Left ventricle myocardium inferior (tissue), 1 donor: ENCODE measurements around the gene XPNPEP2. TPM values are rescaled to one million over a fixed set of nuclear protein-coding genes. Genes with fewer than 3 reads are reported as not detected.

Source experiments
- DNase-seq: peaks from one replicate; pipeline ENCODE4 v3.0.0-alpha.2; 2020
- H3K27ac ChIP-seq: fragments of 200-600 bp; replicated peaks from 2 replicates; pipeline ENCODE4 v1.8.0; 2021
- H3K27me3 ChIP-seq: fragments of 200-600 bp; 2 replicates; pipeline ENCODE4 v1.8.0; 2021; ENCODE audit warnings: low read depth
- H3K36me3 ChIP-seq: fragments of 200-600 bp; 2 replicates; pipeline ENCODE4 v1.8.0; 2021
- H3K4me1 ChIP-seq: fragments of 200-600 bp; 2 replicates; pipeline ENCODE4 v1.8.0; 2021
- H3K4me3 ChIP-seq: fragments of 200-600 bp; 2 replicates; pipeline ENCODE4 v1.8.0; 2021; ENCODE audit warnings: mild to moderate bottlenecking, moderate library complexity
- H3K9me3 ChIP-seq: fragments of 200-600 bp; replicated peaks from 2 replicates; pipeline ENCODE4 v1.8.0; 2021
- intact Hi-C: fragments of 100-400 bp; cut with micrococcal nuclease; formaldehyde crosslinking; loops from one replicate; pipeline ENCODE4 v1.11.0; 2022
- total RNA-seq: library from RNA; stranded (reverse); fragmentation: NEBNext Ultra II Directional; extraction: Animal tissue kit (Norgen Biotek cat#: 25700); gene quantifications from one replicate; pipeline ENCODE4 v1.2.1, GENCODE V29; 2021
- TF ChIP-seq, protein P1 (sequence below): fragments of 200-600 bp; IDR thresholded peaks from 2 replicates; pipeline ENCODE4 v1.8.0; 2021; ENCODE audit warnings: antibody characterized with exemption, mild to moderate bottlenecking, borderline replicate concordance
- donor health status: DM: no; HTN: yes; CAD: no; lungs with severe emphysema.

Gene XPNPEP2
- total RNA-seq, 1 donor from 2014 or later = 1.3 TPM

DNA sequence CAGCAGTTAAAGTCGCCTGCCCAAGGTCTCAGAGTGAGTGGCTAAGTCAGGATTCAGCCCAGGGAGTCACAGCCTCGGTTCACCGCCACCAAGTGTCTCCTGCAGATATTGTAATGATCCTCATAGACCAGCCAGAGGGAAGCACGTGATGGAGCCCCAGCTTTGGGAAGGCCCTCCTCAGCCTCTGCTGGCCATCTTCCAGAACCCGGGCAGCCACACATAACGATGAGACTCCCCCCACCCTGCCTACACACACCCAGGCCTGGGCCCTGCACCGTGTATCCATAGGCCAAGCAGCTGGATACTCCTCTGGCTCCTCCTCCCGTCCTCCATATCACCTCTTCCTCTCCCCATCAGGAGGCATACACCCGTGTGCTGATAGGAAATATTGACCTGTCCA, 21.4 kb downstream of the XPNPEP2 start:
- TF ChIP-seq, protein P1, sequence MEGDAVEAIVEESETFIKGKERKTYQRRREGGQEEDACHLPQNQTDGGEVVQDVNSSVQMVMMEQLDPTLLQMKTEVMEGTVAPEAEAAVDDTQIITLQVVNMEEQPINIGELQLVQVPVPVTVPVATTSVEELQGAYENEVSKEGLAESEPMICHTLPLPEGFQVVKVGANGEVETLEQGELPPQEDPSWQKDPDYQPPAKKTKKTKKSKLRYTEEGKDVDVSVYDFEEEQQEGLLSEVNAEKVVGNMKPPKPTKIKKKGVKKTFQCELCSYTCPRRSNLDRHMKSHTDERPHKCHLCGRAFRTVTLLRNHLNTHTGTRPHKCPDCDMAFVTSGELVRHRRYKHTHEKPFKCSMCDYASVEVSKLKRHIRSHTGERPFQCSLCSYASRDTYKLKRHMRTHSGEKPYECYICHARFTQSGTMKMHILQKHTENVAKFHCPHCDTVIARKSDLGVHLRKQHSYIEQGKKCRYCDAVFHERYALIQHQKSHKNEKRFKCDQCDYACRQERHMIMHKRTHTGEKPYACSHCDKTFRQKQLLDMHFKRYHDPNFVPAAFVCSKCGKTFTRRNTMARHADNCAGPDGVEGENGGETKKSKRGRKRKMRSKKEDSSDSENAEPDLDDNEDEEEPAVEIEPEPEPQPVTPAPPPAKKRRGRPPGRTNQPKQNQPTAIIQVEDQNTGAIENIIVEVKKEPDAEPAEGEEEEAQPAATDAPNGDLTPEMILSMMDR = no peak
- Histone ChIP-seq H3K9me3 (no peaks in the 10 kb centered on the region), H3K4me3 (no peak overlapping the region), H3K27ac (no peak overlapping the region), H3K4me1 (peaks cover 12% of the 10 kb centered on the region), H3K36me3 (no peaks in the 10 kb centered on the region), H3K27me3 (no peaks in the 10 kb centered on the region)
- intact Hi-C loops = no loop called here
- DNase-seq = no peak

DNA sequence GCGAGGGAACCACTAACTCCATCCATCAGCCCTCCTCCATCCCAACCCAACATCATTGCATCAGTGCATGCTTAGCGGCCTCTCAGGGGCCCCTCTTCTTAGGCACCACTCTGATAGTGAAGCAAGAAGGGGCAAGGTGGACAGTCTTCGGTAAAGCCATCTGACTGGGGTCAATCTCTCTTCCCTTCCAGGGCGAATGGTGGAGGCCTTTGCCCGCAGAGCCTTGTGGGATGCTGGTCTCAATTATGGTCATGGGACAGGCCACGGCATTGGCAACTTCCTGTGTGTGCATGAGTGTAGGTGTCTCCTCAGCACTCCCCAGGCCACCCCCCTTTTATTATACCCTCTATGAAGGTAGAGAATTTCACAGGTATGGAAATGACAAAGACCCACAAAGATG, 22.2 kb downstream of the XPNPEP2 start:
- intact Hi-C loops = no loop called here
- DNase-seq = no peak
- no peaks in the 10 kb centered on the region for H3K27me3 ChIP-seq
- no peak overlapping the region for H3K4me3 ChIP-seq
- no peak overlapping the region for H3K27ac ChIP-seq
- H3K9me3 ChIP-seq = no peaks in the 10 kb centered on the region
- TF ChIP-seq, protein P1 = no peak
- H3K36me3 ChIP-seq = no peaks in the 10 kb centered on the region
- H3K4me1 ChIP-seq = peaks cover 12% of the 10 kb centered on the region

DNA sequence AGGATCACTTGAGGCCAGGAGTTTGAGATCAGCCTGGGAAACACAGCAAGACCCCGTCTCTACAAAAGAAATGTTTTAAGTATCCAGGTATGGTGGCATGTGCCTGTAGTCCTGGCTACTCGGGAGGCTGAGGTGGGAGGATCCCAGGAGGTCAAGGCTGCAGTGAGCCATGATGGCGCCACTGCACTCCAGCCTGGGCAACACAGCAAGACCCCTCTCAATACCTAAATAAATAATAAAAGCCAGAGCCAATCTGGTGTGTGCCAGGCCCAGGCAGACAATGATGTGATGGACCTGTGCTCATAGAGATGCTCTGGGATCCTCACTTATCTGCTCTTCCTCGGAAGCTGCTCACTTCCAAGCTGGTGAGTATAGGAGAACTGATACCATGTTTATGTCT, 22.8 kb downstream of the XPNPEP2 start:
- TF ChIP-seq, protein P1 = no peak
- DNase-seq = no peak
- no peaks in the 10 kb centered on the region for H3K36me3 ChIP-seq
- no peaks in the 10 kb centered on the region for H3K27me3 ChIP-seq
- no peak overlapping the region for H3K4me3 ChIP-seq
- H3K4me1 ChIP-seq = peaks cover 12% of the 10 kb centered on the region
- no peak overlapping the region for H3K27ac ChIP-seq
- H3K9me3 ChIP-seq = no peaks in the 10 kb centered on the region
- intact Hi-C loops = no loop called here

DNA sequence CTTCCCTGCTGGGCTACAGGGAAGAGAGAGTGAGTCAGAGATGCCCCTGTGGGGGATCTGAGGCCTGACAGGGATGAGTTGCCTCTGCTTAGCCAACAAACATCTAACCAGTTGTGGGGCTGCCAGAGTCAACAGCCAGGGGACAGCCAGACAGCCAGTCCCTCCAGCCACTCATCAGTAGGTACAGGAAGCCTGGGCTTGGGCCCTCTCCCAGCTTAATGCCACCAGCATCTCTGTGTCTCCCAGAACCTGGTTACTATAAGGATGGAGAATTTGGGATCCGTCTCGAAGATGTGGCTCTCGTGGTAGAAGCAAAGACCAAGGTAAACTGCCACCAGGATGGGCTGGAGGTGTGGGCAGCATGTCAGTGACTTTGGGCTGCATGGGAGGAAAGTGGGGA, 23.7 kb downstream of the XPNPEP2 start:
- no peak overlapping the region for H3K27ac ChIP-seq
- H3K27me3 ChIP-seq = no peaks in the 10 kb centered on the region
- H3K4me3 ChIP-seq = no peak overlapping the region
- peaks cover 12% of the 10 kb centered on the region for H3K4me1 ChIP-seq
- TF ChIP-seq, protein P1 = no peak
- H3K9me3 ChIP-seq = no peaks in the 10 kb centered on the region
- no peaks in the 10 kb centered on the region for H3K36me3 ChIP-seq
- no peak for DNase-seq
- intact Hi-C loops = no loop called here

DNA sequence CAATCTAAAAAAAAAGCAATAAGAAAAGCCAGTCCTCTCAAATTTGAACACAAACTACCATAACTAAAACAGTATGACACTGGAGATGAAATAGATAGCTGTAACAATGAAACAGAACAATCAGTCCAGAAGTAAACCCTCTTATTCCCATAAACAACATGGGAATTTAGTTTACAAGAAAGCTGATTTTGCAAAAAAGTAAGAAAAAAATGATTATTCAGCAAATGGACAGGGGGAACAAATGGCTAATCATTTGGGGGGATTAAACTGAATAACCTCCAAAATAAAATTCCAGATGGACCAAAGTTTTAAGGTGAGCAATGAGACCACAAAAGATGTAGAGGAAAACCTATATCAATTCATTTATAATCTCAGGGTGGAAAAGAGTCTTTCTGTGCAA, 24.9 kb downstream of the XPNPEP2 start:
- DNase-seq = no peak
- intact Hi-C loops = no loop called here
- H3K27ac ChIP-seq = no peak overlapping the region
- no peaks in the 10 kb centered on the region for H3K9me3 ChIP-seq
- peaks cover 12% of the 10 kb centered on the region for H3K4me1 ChIP-seq
- TF ChIP-seq, protein P1 = no peak
- H3K36me3 ChIP-seq = no peaks in the 10 kb centered on the region
- no peaks in the 10 kb centered on the region for H3K27me3 ChIP-seq
- no peak overlapping the region for H3K4me3 ChIP-seq

DNA sequence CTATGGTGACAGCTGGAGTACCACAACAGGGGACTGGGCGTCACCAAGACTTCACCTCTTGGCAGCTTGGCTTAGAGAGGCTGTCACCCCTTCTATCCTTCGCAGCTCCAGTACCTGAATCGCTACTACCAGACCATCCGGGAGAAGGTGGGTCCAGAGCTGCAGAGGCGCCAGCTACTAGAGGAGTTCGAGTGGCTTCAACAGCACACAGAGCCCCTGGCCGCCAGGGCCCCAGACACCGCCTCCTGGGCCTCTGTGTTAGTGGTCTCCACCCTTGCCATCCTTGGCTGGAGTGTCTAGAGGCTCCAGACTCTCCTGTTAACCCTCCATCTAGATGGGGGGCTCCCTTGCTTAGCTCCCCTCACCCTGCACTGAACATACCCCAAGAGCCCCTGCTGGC, 29.4 kb downstream of the XPNPEP2 start:
- intact Hi-C loops = no loop called here

More for the DNA sequence above, 29.4 kb downstream of the XPNPEP2 start:
- H3K36me3 ChIP-seq = no peaks in the 10 kb centered on the region
- H3K27me3 ChIP-seq = no peaks in the 10 kb centered on the region
- TF ChIP-seq, protein P1 = no peak
- no peaks in the 10 kb centered on the region for H3K9me3 ChIP-seq
- no peak for DNase-seq
- H3K4me1 ChIP-seq = no peaks in the 10 kb centered on the region
- no peak overlapping the region for H3K27ac ChIP-seq
- H3K4me3 ChIP-seq = no peak overlapping the region
